Measurements from ENCODE around the gene AURKAIP1.

GRCh38 chr1:1400576-1401456, 25.8 kb upstream of the AURKAIP1 start:
- TF ChIP-seq, protein P1, sequence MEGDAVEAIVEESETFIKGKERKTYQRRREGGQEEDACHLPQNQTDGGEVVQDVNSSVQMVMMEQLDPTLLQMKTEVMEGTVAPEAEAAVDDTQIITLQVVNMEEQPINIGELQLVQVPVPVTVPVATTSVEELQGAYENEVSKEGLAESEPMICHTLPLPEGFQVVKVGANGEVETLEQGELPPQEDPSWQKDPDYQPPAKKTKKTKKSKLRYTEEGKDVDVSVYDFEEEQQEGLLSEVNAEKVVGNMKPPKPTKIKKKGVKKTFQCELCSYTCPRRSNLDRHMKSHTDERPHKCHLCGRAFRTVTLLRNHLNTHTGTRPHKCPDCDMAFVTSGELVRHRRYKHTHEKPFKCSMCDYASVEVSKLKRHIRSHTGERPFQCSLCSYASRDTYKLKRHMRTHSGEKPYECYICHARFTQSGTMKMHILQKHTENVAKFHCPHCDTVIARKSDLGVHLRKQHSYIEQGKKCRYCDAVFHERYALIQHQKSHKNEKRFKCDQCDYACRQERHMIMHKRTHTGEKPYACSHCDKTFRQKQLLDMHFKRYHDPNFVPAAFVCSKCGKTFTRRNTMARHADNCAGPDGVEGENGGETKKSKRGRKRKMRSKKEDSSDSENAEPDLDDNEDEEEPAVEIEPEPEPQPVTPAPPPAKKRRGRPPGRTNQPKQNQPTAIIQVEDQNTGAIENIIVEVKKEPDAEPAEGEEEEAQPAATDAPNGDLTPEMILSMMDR (conservative IDR thresholded peaks at IDR 0.05; ENCODE audit: low read depth, low read length) = no peak
- TF ChIP-seq POLR2A (IDR thresholded peaks at IDR 0.05; ENCODE audit: low read depth, low read length) = no peak
- TF ChIP-seq, protein P2, sequence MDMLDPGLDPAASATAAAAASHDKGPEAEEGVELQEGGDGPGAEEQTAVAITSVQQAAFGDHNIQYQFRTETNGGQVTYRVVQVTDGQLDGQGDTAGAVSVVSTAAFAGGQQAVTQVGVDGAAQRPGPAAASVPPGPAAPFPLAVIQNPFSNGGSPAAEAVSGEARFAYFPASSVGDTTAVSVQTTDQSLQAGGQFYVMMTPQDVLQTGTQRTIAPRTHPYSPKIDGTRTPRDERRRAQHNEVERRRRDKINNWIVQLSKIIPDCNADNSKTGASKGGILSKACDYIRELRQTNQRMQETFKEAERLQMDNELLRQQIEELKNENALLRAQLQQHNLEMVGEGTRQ (IDR thresholded peaks at IDR 0.05; ENCODE audit: low read depth, low read length) = no peak
